ENCODE measurements around the gene MYO18A. TPM values are rescaled to one million over a fixed set of nuclear protein-coding genes. Genes with fewer than 3 reads are reported as not detected.

Gene MYO18A
- total and polyA plus RNA-seq, 11 donors: 83.5 to 340 (median 300) TPM

DNA sequence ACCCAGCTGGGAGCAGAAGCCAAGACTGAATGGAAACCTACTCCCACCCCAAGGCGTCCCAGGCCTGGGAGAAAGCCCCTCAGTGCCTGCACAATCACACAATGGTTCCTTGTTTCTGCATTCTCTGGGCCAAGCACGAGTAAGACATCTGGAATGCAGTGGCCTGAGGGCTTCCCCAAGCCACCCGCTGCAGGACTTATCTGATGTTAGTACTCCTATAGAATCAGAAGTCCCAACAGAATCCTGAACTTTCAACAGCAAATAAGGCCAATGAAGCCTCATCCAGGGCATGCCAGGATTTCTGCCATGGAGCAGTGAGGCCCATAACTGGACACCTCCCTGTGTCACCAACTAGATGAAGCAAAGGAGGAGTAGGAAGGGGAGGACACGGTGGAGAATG, 28.6 kb downstream of the MYO18A start:
- Histone ChIP-seq H3K9me3 (no peaks in the 10 kb centered on the region), H3K27me3 (no peaks in the 10 kb centered on the region), H3K27ac (no peak overlapping the region), H3K36me3 (no peaks in the 10 kb centered on the region), H3K4me1 (peaks cover 20 to 74% (median 47%) of the 10 kb centered on the region in 12 donors), H3K4me3 (no peak overlapping the region)
- intact Hi-C loops (cut with DNase I): loop anchor here in 3 of 10 donors (2.0 to 5.0 kb wide), 3 partner anchors 27 to 136 kb away; no protein-coding TSS in a partner anchor
- 54 to 62% (median 58%) methylated on average over 4 of the region's 4 CpGs for WGBS, 4 donors
- TF ChIP-seq, protein P1, sequence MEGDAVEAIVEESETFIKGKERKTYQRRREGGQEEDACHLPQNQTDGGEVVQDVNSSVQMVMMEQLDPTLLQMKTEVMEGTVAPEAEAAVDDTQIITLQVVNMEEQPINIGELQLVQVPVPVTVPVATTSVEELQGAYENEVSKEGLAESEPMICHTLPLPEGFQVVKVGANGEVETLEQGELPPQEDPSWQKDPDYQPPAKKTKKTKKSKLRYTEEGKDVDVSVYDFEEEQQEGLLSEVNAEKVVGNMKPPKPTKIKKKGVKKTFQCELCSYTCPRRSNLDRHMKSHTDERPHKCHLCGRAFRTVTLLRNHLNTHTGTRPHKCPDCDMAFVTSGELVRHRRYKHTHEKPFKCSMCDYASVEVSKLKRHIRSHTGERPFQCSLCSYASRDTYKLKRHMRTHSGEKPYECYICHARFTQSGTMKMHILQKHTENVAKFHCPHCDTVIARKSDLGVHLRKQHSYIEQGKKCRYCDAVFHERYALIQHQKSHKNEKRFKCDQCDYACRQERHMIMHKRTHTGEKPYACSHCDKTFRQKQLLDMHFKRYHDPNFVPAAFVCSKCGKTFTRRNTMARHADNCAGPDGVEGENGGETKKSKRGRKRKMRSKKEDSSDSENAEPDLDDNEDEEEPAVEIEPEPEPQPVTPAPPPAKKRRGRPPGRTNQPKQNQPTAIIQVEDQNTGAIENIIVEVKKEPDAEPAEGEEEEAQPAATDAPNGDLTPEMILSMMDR (IDR thresholded peaks at IDR 0.05): no peak
- no peak for TF ChIP-seq POLR2A (IDR thresholded peaks at IDR 0.05)
- ATAC-seq: no peak
- DNase-seq: no peak

DNA sequence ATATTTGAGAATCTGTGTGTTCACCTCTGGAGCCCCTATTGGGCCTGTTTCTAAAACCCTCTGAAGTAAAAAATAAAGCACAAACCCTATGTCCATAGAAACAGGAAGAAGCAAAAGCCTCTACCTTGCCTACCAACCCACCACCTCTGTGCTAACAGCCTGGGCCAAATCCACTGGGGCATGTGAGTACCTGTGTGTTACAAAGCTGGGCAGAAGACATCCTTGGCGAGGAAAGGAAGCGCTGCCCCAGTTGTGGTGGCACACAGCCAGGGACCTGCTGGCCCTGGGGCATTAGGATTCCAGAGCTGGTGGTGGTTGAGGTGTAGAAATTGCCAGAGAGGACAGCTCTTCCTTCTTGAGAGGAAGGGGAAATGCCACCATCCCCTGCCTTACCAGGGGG, 30.0 kb downstream of the MYO18A start:
- ATAC-seq (no peak), DNase-seq (no peak)
- TF ChIP-seq POLR2A (IDR thresholded peaks at IDR 0.05): no peak
- TF ChIP-seq, protein P1 (IDR thresholded peaks at IDR 0.05): no peak
- no peaks in the 10 kb centered on the region for H3K36me3 ChIP-seq
- H3K27me3 ChIP-seq: no peaks in the 10 kb centered on the region
- peaks cover 16 to 71% (median 40%) of the 10 kb centered on the region in 12 donors for H3K4me1 ChIP-seq
- no peak overlapping the region for H3K4me3 ChIP-seq
- intact Hi-C loops (cut with DNase I): loop anchor here in 3 of 10 donors (2.0 to 5.0 kb wide), 3 partner anchors 29 to 137 kb away; no protein-coding TSS in a partner anchor
- 58 to 85% (median 70%) methylated on average over 2 of the region's 2 CpGs for WGBS, 4 donors
- H3K9me3 ChIP-seq: no peaks in the 10 kb centered on the region
- peak overlapping the region in 8 of 12 donors; percentile 8 to 87 (median 72) for H3K27ac ChIP-seq

DNA sequence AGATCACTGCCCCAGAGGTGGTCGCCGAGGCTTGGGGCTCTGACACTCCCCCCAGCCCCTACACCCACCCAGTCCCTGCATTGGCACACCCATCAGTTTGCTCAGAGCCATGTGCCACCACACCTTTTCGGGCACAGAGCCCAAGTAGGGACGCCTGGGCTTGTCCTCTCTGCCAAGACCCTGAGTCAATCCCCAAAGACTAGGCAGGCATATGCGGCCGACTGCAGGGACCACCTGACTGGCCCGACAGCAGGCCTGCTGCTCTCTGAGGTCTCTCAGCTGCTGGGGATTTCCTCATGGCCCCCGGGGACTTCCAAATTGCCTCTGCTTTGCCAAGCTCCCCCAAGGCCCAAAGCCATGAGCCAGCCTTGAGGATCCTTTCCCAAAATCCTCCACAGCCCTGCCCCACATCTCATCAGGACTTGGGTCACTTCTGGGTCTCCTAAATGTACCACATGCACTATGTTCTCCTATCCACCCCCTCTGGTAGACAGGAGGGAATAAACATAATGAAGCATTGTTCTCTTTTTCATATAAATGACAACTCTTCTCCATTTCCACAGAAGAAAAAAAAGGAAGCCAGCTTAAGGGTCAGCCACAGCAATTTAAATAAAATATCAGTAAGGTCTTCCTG, 30.6 kb downstream of the MYO18A start:
- Histone ChIP-seq H3K27ac (peak overlapping the region; percentile 7 to 87 (median 78)), H3K9me3 (no peaks in the 10 kb centered on the region), H3K36me3 (no peaks in the 10 kb centered on the region), H3K4me1 (peaks cover 11 to 71% (median 37%) of the 10 kb centered on the region in 12 donors), H3K27me3 (no peaks in the 10 kb centered on the region), H3K4me3 (peak overlapping the region; percentile 21 to 68 (median 56))
- ATAC-seq: peak in 1 of 4 donors; percentile 1
- TF ChIP-seq POLR2A (IDR thresholded peaks at IDR 0.05): no peak
- TF ChIP-seq, protein P1 (IDR thresholded peaks at IDR 0.05): no peak
- intact Hi-C loops (cut with DNase I): loop anchor here (1.0 to 10.0 kb wide), 13 partner anchors 29 to 415 kb away; partner anchors contain the start of genes MYO18A (in 8 of the 10), NUFIP2 (in 6 of the 10), ABHD15 (in 1 of the 10) and TP53I13 (in 1 of the 10)
- no peak for DNase-seq
- WGBS, 4 donors: 33 to 42% (median 38%) methylated on average over 7 to 8 of the region's 8 CpGs

DNA sequence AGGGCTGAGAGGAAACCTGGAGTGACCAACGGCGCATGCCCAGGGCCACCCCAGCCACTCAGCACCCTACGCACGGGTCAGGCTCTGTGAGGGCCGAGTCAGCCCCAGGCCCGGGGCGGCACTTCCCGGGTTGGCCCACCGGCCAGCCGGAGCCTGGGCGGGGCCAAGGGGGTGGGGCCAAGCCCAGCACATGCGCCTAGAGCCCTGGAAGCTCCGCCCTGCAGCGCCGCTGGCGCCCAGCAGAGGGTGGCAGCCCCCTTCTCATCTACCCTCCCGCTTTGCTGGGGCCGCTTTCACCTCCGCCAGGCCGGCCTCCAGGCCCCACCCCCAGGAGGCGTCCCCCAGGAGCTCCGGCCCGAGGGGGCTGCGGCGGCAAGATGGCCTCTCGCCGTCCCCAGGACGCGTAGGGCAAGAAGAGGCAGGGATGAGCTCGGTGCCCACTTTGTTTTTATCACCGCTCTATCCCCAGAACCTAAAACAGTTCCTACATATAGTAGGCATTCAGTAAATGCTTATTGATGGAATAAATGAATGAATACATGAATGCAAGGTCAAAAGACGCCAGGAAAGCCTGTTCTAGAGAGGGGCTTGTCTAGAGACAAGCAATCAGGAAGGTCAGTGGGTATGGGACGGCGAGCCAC, 31.3 kb downstream of the MYO18A start:
- Histone ChIP-seq H3K27ac (peak overlapping the region; percentile 7 to 87 (median 78)), H3K27me3 (no peaks in the 10 kb centered on the region), H3K36me3 (no peaks in the 10 kb centered on the region), H3K4me1 (peaks cover 9 to 71% (median 34%) of the 10 kb centered on the region in 12 donors), H3K9me3 (no peaks in the 10 kb centered on the region), H3K4me3 (peak overlapping the region; percentile 21 to 68 (median 56))
- intact Hi-C loops (cut with DNase I): loop anchor here (1.0 to 10.0 kb wide), 12 partner anchors 30 to 416 kb away; partner anchors contain the start of genes MYO18A (in 8 of the 10), NUFIP2 (in 6 of the 10), ABHD15 (in 1 of the 10) and TP53I13 (in 1 of the 10)
- WGBS, 4 donors: 6 to 14% (median 9%) methylated on average over 14 to 34 of the region's 34 CpGs
- peak; percentile 92 to 98 (median 96) for DNase-seq
- peak in 1 of 2 donors; percentile 69 for TF ChIP-seq POLR2A (IDR thresholded peaks at IDR 0.05)
- TF ChIP-seq, protein P1 (IDR thresholded peaks at IDR 0.05): peak; percentile 92 to 100 (median 98)
- peak; percentile 94 to 96 (median 94) for ATAC-seq
